Neural cell (in vitro differentiated cells): ENCODE results near the gene SPOCD1. TPM values are rescaled to one million over a fixed set of nuclear protein-coding genes. Genes with fewer than 3 reads are reported as not detected.
A peak's percentile ranks its signal among the peaks of the same experiment; 100 is the strongest.

Experiments
- H2AFZ ChIP-seq: fragments of 200-600, 300-800 bp; sonication (generic), shearing (Covaris generic); 2 replicates; pipeline ENCODE4 v1.6.0; 2014; ENCODE audit warnings: low read depth, mild to moderate bottlenecking, antibody characterized with exemption, low read length, moderate library complexity
- H3F3A ChIP-seq: fragments of 200-600 bp; shearing (Covaris generic); 2 replicates; pipeline ENCODE4 v1.6.1; 2016; ENCODE audit warnings: mild to moderate bottlenecking, moderate library complexity, mixed read lengths, antibody characterized with exemption, low read length; ENCODE audit not compliant: insufficient read depth, poor library complexity, severe bottlenecking
- H3K27ac ChIP-seq: fragments of 200-600, 300-800 bp; sonication (generic), shearing (Covaris generic); 2 replicates; pipeline ENCODE4 v1.5.1; 2014; ENCODE audit warnings: mild to moderate bottlenecking, low read length, moderate library complexity
- H3K27me3 ChIP-seq: fragments of 300-800, 200-600 bp; sonication (generic), shearing (Covaris generic); 2 replicates; pipeline ENCODE4 v1.6.0; 2014; ENCODE audit warnings: mild to moderate bottlenecking, low read depth, low read length, moderate library complexity; ENCODE audit not compliant: insufficient read depth
- H3K36me3 ChIP-seq: fragments of 300-800, 200-600 bp; sonication (generic), shearing (Covaris generic); 2 replicates; pipeline ENCODE4 v1.5.1; 2014; ENCODE audit warnings: mild to moderate bottlenecking, antibody characterized with exemption, low read length, moderate library complexity; ENCODE audit not compliant: insufficient read depth
- H3K4me2 ChIP-seq: fragments of 300-800, 200-600 bp; sonication (generic), shearing (Covaris generic); 2 replicates; pipeline ENCODE4 v1.6.0; 2014; ENCODE audit warnings: mild to moderate bottlenecking, low read length
- H3K4me3 ChIP-seq: fragments of 300-800, 200-600 bp; sonication (generic), shearing (Covaris generic); 2 replicates; pipeline ENCODE4 v1.5.1; 2014; ENCODE audit warnings: mild to moderate bottlenecking, low read length, moderate library complexity
- H3K79me2 ChIP-seq: fragments of 200-600 bp; shearing (Covaris generic); replicated peaks from 2 replicates; pipeline ENCODE4 v1.6.0; 2014; ENCODE audit warnings: mild to moderate bottlenecking, low read length, moderate library complexity; ENCODE audit not compliant: insufficient read depth
- H3K9ac ChIP-seq: fragments of 300-800, 200-600 bp; sonication (generic), shearing (Covaris generic); 2 replicates; pipeline ENCODE4 v1.6.1; 2016; ENCODE audit warnings: mild to moderate bottlenecking, low read length, mixed read lengths
- H3K9me2 ChIP-seq: fragments of 200-600 bp; shearing (Covaris generic); 2 replicates; pipeline ENCODE4 v1.6.1; 2016; ENCODE audit warnings: mild to moderate bottlenecking, low read length, mixed read lengths; ENCODE audit not compliant: insufficient read depth
- H3K9me3 ChIP-seq: fragments of 200-600, 300-800 bp; sonication (generic), shearing (Covaris generic); 2 replicates; pipeline ENCODE4 v1.6.1; 2016; ENCODE audit warnings: mild to moderate bottlenecking, mixed run types, low read length, moderate library complexity, mixed read lengths
- H4K20me1 ChIP-seq: fragments of 200-600 bp; shearing (Covaris generic); 2 replicates; pipeline ENCODE4 v1.6.1; 2016; ENCODE audit warnings: mild to moderate bottlenecking, mixed run types; ENCODE audit not compliant: insufficient read depth
- CTCF ChIP-seq: fragments of 450-650 bp; IDR thresholded peaks from 2 replicates; pipeline ENCODE4 v1.5.1; 2014; ENCODE audit warnings: antibody characterized with exemption, mild to moderate bottlenecking, moderate library complexity; ENCODE audit not compliant: poor library complexity, severe bottlenecking
- EP300 ChIP-seq: fragments of 450-650 bp; conservative IDR thresholded peaks from 2 replicates; pipeline ENCODE4 v1.6.1; 2014; ENCODE audit warnings: antibody characterized with exemption, mild to moderate bottlenecking, moderate library complexity; ENCODE audit not compliant: poor library complexity, severe bottlenecking
- EZH2 ChIP-seq: fragments of 200-600, 300-800 bp; shearing (Covaris generic), sonication (generic); IDR thresholded peaks from 2 replicates; pipeline ENCODE4 v1.6.1; 2014; ENCODE audit warnings: antibody characterized with exemption, low read length, borderline replicate concordance, mild to moderate bottlenecking; ENCODE audit not compliant: insufficient read depth, poor library complexity, severe bottlenecking
- MXI1 ChIP-seq: fragments of 450-650 bp; conservative IDR thresholded peaks from 2 replicates; pipeline ENCODE4 v1.6.1; 2014; ENCODE audit warnings: antibody characterized with exemption, mild to moderate bottlenecking; ENCODE audit not compliant: poor library complexity, severe bottlenecking
- POLR2AphosphoS5 ChIP-seq: IDR thresholded peaks from 2 replicates; pipeline ENCODE4 v1.6.1; 2012
- RAD21 ChIP-seq: fragments of 450-650 bp; conservative IDR thresholded peaks from 2 replicates; pipeline ENCODE4 v1.6.1; 2014; ENCODE audit warnings: antibody characterized with exemption, mild to moderate bottlenecking, moderate library complexity
- SMC3 ChIP-seq: fragments of 450-650 bp; conservative IDR thresholded peaks from 2 replicates; pipeline ENCODE4 v1.6.1; 2014; ENCODE audit warnings: antibody characterized with exemption, mild to moderate bottlenecking, moderate library complexity; ENCODE audit not compliant: poor library complexity
- TAF1 ChIP-seq: IDR thresholded peaks from 2 replicates; pipeline ENCODE4 v1.6.1; 2012; ENCODE audit warnings: low read depth
- polyA plus RNA-seq: library from polyadenylated mRNA; depleted of rRNA; stranded (reverse); fragments of >200 nt; gene quantifications from 2 replicates; pipeline ENCODE4 v1.2.3, GENCODE V29; 2014
- TF ChIP-seq, protein P1 (sequence below): IDR thresholded peaks from 2 replicates; pipeline ENCODE4 v1.6.1; 2012; ENCODE audit warnings: borderline replicate concordance

The SPOCD1 gene
- polyA plus RNA-seq, 1 donor from 2014 or later, result not detected

DNA sequence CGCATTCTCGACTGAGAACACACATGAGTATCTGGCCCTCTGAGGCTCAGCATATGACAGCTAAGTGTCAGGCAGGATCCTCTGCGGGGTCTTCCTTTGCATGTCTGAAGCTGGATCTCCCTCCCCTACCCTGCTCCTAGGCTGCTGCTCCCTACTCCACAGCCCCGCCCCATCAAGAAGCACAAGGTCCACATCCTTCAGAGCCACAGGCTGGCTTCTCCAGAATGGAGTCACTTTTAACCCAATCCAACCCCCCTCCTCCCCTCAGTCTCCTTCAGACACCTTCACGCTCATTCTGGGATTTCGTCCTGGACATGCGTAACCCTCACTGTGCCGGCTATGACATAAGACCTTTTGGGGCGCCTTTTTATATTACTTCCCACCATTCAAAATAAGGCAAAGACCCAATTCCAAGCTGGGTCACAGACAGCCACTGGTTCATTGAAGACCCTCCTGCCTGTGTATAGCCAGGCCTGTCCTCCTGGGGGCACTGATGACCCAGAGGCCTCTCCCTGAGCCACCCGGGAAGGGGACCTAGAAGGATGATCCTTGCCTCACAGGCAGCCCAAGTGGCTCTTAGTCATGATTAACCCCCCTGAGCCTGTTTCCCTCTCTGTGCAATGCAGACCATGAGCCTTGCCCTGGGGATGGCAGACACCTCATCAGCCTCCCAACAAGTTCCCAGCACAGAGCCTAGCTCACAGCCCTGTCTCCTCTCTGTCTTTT, 56.4 kb downstream of the SPOCD1 start (continued):
- TF ChIP-seq CTCF (peak; percentile 40), EP300 (no peak)

DNA sequence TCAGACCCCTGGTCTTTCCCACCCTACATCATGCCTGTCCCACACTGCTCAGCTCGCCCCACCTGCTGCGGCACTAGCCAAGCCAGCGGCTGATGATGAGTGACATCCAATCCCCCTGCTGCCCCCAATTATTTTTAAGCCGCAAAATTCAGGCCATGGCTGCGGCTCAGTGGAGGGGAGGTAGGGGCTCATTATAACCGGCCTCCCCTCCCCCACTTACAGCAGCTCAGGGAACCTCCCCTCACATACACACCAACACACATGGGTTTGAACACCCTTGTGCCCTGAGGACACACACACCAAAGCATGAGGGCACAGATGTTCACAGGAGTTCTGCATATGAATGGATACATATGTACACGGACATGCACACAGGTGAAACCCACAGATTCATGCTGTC, 57.0 kb downstream of the SPOCD1 start:
- Histone ChIP-seq H2AFZ (no peak overlapping the region), H3K4me2 (peak overlapping the region; percentile 48)
- peak; percentile 11 for TF ChIP-seq TAF1
- no peak for TF ChIP-seq MXI1
- no peak for TF ChIP-seq EP300

GRCh38 chr1:31757989-31758388, 57.8 kb downstream of the SPOCD1 start:
- Histone ChIP-seq H3K4me2 (no peak overlapping the region), H3K27me3 (no peaks in the 10 kb centered on the region), H2AFZ (no peak overlapping the region), H3F3A (no peaks in the 10 kb centered on the region), H3K79me2 (peaks cover 25% of the 10 kb centered on the region), H3K9me2 (no peaks in the 10 kb centered on the region), H3K27ac (no peak overlapping the region), H4K20me1 (peaks cover 4% of the 10 kb centered on the region), H3K36me3 (no peaks in the 10 kb centered on the region), H3K9ac (no peak overlapping the region), H3K4me3 (no peak overlapping the region), H3K9me3 (no peaks in the 10 kb centered on the region)
- TF ChIP-seq CTCF (no peak), EP300 (no peak), POLR2AphosphoS5 (no peak), TAF1 (no peak), RAD21 (no peak), MXI1 (no peak), EZH2 (no peak), SMC3 (no peak)
- TF ChIP-seq, protein P1, sequence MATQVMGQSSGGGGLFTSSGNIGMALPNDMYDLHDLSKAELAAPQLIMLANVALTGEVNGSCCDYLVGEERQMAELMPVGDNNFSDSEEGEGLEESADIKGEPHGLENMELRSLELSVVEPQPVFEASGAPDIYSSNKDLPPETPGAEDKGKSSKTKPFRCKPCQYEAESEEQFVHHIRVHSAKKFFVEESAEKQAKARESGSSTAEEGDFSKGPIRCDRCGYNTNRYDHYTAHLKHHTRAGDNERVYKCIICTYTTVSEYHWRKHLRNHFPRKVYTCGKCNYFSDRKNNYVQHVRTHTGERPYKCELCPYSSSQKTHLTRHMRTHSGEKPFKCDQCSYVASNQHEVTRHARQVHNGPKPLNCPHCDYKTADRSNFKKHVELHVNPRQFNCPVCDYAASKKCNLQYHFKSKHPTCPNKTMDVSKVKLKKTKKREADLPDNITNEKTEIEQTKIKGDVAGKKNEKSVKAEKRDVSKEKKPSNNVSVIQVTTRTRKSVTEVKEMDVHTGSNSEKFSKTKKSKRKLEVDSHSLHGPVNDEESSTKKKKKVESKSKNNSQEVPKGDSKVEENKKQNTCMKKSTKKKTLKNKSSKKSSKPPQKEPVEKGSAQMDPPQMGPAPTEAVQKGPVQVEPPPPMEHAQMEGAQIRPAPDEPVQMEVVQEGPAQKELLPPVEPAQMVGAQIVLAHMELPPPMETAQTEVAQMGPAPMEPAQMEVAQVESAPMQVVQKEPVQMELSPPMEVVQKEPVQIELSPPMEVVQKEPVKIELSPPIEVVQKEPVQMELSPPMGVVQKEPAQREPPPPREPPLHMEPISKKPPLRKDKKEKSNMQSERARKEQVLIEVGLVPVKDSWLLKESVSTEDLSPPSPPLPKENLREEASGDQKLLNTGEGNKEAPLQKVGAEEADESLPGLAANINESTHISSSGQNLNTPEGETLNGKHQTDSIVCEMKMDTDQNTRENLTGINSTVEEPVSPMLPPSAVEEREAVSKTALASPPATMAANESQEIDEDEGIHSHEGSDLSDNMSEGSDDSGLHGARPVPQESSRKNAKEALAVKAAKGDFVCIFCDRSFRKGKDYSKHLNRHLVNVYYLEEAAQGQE, result no peak

More for the DNA sequence above, 57.0 kb downstream of the SPOCD1 start:
- Histone ChIP-seq H3K27ac (peak overlapping the region; percentile 82), H3K79me2 (peaks cover 25% of the 10 kb centered on the region), H3F3A (no peaks in the 10 kb centered on the region), H3K9ac (peak overlapping the region; percentile 84), H3K27me3 (no peaks in the 10 kb centered on the region), H3K9me3 (no peaks in the 10 kb centered on the region), H4K20me1 (peaks cover 4% of the 10 kb centered on the region), H3K36me3 (no peaks in the 10 kb centered on the region), H3K4me3 (peak overlapping the region; percentile 90), H3K9me2 (no peaks in the 10 kb centered on the region)
